Loucy (cell line): ENCODE results near the gene HIF1AN.

Experiments
- CTCF ChIP-seq: fragments of 200-600 bp; sonication (generic); conservative IDR thresholded peaks from 2 replicates; pipeline ENCODE4 v1.5.1; 2014; ENCODE audit warnings: mild to moderate bottlenecking, antibody characterized with exemption, low read length
- EZH2phosphoT487 ChIP-seq: fragments of 200-600 bp; IDR thresholded peaks from 2 replicates; pipeline ENCODE4 v1.6.1; 2018; ENCODE audit warnings: antibody characterized with exemption, mild to moderate bottlenecking, moderate library complexity, borderline replicate concordance

- peak; percentile 45 for TF ChIP-seq CTCF
- no peak for TF ChIP-seq EZH2phosphoT487
Measured at GRCh38 chr10:100524638-100525037, 11.1 kb upstream of the HIF1AN start.
